Body of pancreas (tissue), 4 donors: ENCODE measurements around the gene FRMD7. TPM values are rescaled to one million over a fixed set of nuclear protein-coding genes. Genes with fewer than 3 reads are reported as not detected.
A peak's percentile ranks its signal among the peaks of the same experiment; 100 is the strongest.

Experiments
- ATAC-seq: fragments of 150-250 bp; one replicate; pipeline ENCODE4 v1.9.1; 2016
- DNase-seq, 4 donors: peaks; one replicate each; pipeline ENCODE4 v3.0.0-alpha.2; 2019
- H3K27ac ChIP-seq, 4 donors: fragments of 200-600 bp; sonication (generic); 1 replicate in 3 of 4; 2 replicates in 1 of 4; pipeline versions ENCODE4 v1.5.1 to v1.6.1; 2016 to 2019; ENCODE audit warnings: mild to moderate bottlenecking in 1 of 4, mixed read lengths in 1 of 4, moderate library complexity in 1 of 4
- H3K27me3 ChIP-seq, 2 donors: fragments of 200-600 bp; sonication (generic); one replicate each; pipeline ENCODE4 v1.6.0; 2016; ENCODE audit warnings: mild to moderate bottlenecking in 1 of 2
- H3K36me3 ChIP-seq, 2 donors: fragments of 200-600 bp; sonication (generic); replicated peaks in 1 of 2; 2 replicates each; pipeline ENCODE4 v1.5.1; 2016; ENCODE audit warnings: low read depth in 2 of 2; ENCODE audit not compliant: insufficient read depth in 1 of 2
- H3K4me1 ChIP-seq: fragments of 200-600 bp; sonication (generic); one replicate; pipeline ENCODE4 v1.6.0; 2016
- H3K4me3 ChIP-seq, 2 donors: fragments of 200-600 bp; sonication (generic); 1 replicate in 1 of 2; 2 replicates in 1 of 2; pipeline ENCODE4 v1.5.1; 2016 to 2019
- H3K9me3 ChIP-seq, 3 donors: fragments of 200-600 bp; sonication (generic); 1 replicate in 2 of 3; 2 replicates in 1 of 3; pipeline ENCODE4 v1.5.1; 2016
- CTCF ChIP-seq, 7 experiments: fragments of 450-650 bp in 4 of 7; fragments of 200-600 bp in 3 of 7; sonication (generic) in 3 of 7; IDR thresholded peaks; one replicate each; pipeline ENCODE4 v1.5.1; 2016 to 2019; ENCODE audit warnings: antibody characterized with exemption in 7 of 7
- POLR2A ChIP-seq, 3 donors: fragments of 450-650 bp; IDR thresholded peaks; one replicate each; pipeline ENCODE4 v1.6.1; 2016; ENCODE audit warnings: antibody characterized with exemption in 3 of 3, mild to moderate bottlenecking in 2 of 3
- WGBS, 2 donors: methylation state at CpG; one replicate each; pipeline ENCODE4 v1.1.5; 2017; 5-methylcytosine and 5-hydroxymethylcytosine counted together
- intact Hi-C: fragments of 100-400 bp; cut with DNase I; formaldehyde crosslinking; loops from one replicate; pipeline ENCODE4 v1.15.1; 2023
- total RNA-seq, 2 donors: library from RNA; depleted of rRNA; stranded (reverse); fragments of >200 nt; gene quantifications; one replicate each; pipeline ENCODE4 v1.1.0, GENCODE V29; 2016

The FRMD7 gene
- total RNA-seq, 2 donors from 2014 or later: not detected

- Histone ChIP-seq H3K27me3 (no peaks in the 10 kb centered on the region), H3K9me3 (no peaks in the 10 kb centered on the region), H3K4me3 (no peak overlapping the region), H3K36me3 (no peaks in the 10 kb centered on the region), H3K27ac (no peak overlapping the region), H3K4me1 (no peaks in the 10 kb centered on the region)
- intact Hi-C loops: no loop called here
- WGBS, 2 donors: 53 to 56% methylated on average over 1 of the region's 1 CpG
- no peak for DNase-seq
- TF ChIP-seq POLR2A (IDR thresholded peaks at IDR 0.05) (no peak), CTCF (IDR thresholded peaks at IDR 0.05) (no peak)
- ATAC-seq: no peak
Measured at GRCh38 chrX:132146456-132146855, 18.6 kb upstream of the FRMD7 start.

GRCh38 chrX:132144061-132144460 lies 16.2 kb upstream of the FRMD7 start:
- WGBS, 2 donors: 62 to 72% methylated on average over 2 of the region's 2 CpGs
- Histone ChIP-seq H3K9me3 (no peaks in the 10 kb centered on the region), H3K4me3 (no peak overlapping the region), H3K27me3 (no peaks in the 10 kb centered on the region), H3K27ac (no peak overlapping the region), H3K4me1 (no peaks in the 10 kb centered on the region), H3K36me3 (no peaks in the 10 kb centered on the region)
- no peak for TF ChIP-seq POLR2A (IDR thresholded peaks at IDR 0.05)
- TF ChIP-seq CTCF (IDR thresholded peaks at IDR 0.05): no peak
- intact Hi-C loops: no loop called here
- no peak for ATAC-seq
- DNase-seq: peak in 1 of 4 donors; percentile 7

GRCh38 chrX:132125906-132126305 lies 1.9 kb downstream of the FRMD7 start:
- no peaks in the 10 kb centered on the region for H3K4me1 ChIP-seq
- no peaks in the 10 kb centered on the region for H3K9me3 ChIP-seq
- no peaks in the 10 kb centered on the region for H3K27me3 ChIP-seq
- no peaks in the 10 kb centered on the region for H3K36me3 ChIP-seq
- H3K4me3 ChIP-seq: no peak overlapping the region
- intact Hi-C loops: no loop called here
- no peak overlapping the region for H3K27ac ChIP-seq
- no peak for DNase-seq
- TF ChIP-seq CTCF (IDR thresholded peaks at IDR 0.05) (no peak), POLR2A (IDR thresholded peaks at IDR 0.05) (no peak)
- ATAC-seq: no peak

- WGBS, 2 donors: 63 to 78% methylated on average over 4 of the region's 4 CpGs
- TF ChIP-seq POLR2A (IDR thresholded peaks at IDR 0.05) (no peak), CTCF (IDR thresholded peaks at IDR 0.05) (no peak)
- Histone ChIP-seq H3K9me3 (no peaks in the 10 kb centered on the region), H3K4me1 (no peaks in the 10 kb centered on the region), H3K27me3 (no peaks in the 10 kb centered on the region), H3K4me3 (no peak overlapping the region), H3K36me3 (no peaks in the 10 kb centered on the region), H3K27ac (no peak overlapping the region)
- no peak for ATAC-seq
- intact Hi-C loops: no loop called here
- DNase-seq: no peak
Measured at GRCh38 chrX:132120913-132121312, 6.9 kb downstream of the FRMD7 start.

GRCh38 chrX:132119821-132120515 lies 7.9 kb downstream of the FRMD7 start:
- DNase-seq: no peak
- 83 to 100% methylated on average over 2 to 12 of the region's 12 CpGs for WGBS, 2 donors

More at GRCh38 chrX:132119821-132120515, 7.9 kb downstream of the FRMD7 start:
- Histone ChIP-seq H3K4me1 (no peaks in the 10 kb centered on the region), H3K36me3 (no peaks in the 10 kb centered on the region), H3K27ac (no peak overlapping the region), H3K9me3 (no peaks in the 10 kb centered on the region), H3K27me3 (no peaks in the 10 kb centered on the region), H3K4me3 (no peak overlapping the region)
- TF ChIP-seq CTCF (IDR thresholded peaks at IDR 0.05): no peak
- TF ChIP-seq POLR2A (IDR thresholded peaks at IDR 0.05): no peak
- no peak for ATAC-seq
- intact Hi-C loops: no loop called here
